HCT116 (cell line): Measurements from ENCODE around the gene KCNJ4. TPM values are rescaled to one million over a fixed set of nuclear protein-coding genes. Genes with fewer than 3 reads are reported as not detected.

Source experiments
- ATAC-seq: fragments of 200-7000 bp; cut with Tn5 transposase; 2 replicates; pipeline ENCODE4 v1.9.1; 2020; ENCODE audit warnings: mild to moderate bottlenecking, moderate library complexity
- BruUV-seq: library from RNA; stranded (reverse); fragments of 400-500 nt; replicated peaks from 2 replicates; lab custom pipeline; 2021; lab: Mats Ljungman, UMichigan
- CTCF ChIA-PET: fragments of 300-600 bp; sonication (Branson Sonifier 250); formaldehyde crosslinking; loops from one replicate; lab custom pipeline; 2021; ENCODE audit warnings: antibody characterized with exemption; lab: Charles Lee
- POLR2A ChIA-PET: fragments of 300-600, 350-600 bp; sonication (Branson Sonifier 250); formaldehyde crosslinking; loops from one replicate; lab custom pipeline; 2021; ENCODE audit warnings: antibody characterized with exemption; lab: Charles Lee
- RAD21 ChIA-PET, 2 experiments: fragments of 300-600 bp; sonication (Branson Sonifier 250); formaldehyde crosslinking; loops; one replicate each; lab custom pipeline; 2023; ENCODE audit warnings: low total read pairs in 2 of 2; ENCODE audit not compliant: uncharacterized antibody in 2 of 2, unreplicated experiment in 2 of 2, low non-redundant PET in 1 of 2; lab: Charles Lee
- DNase-seq: peaks from one replicate; pipeline ENCODE4 v3.0.0-alpha.2; 2010; ENCODE audit warnings: low read depth, low spot score
- H2AFZ ChIP-seq: fragments of 200-600 bp; shearing (Covaris generic), sonication (generic); 2 replicates; pipeline ENCODE4 v1.6.1; 2017; ENCODE audit warnings: low read depth, mixed run types, mixed read lengths, antibody characterized with exemption, low read length; ENCODE audit not compliant: poor library complexity, severe bottlenecking
- H3K27ac ChIP-seq: 2 replicates; pipeline ENCODE4 v1.5.1; 2012; ENCODE audit warnings: low read depth, low read length
- H3K27me3 ChIP-seq: fragments of 200-600 bp; sonication (generic); 2 replicates; pipeline ENCODE4 v1.6.1; 2016; ENCODE audit warnings: mixed run types, low read length, mixed read lengths; ENCODE audit not compliant: insufficient read depth
- H3K36me3 ChIP-seq, 2 experiments: fragments of 200-500 bp in 1 of 2; fragments of 200-600 bp in 1 of 2; sonication (Bioruptor generic) in 1 of 2; sonication (generic) in 1 of 2; 2 replicates each; pipeline versions ENCODE4 v1.5.1 to v1.6.1; 2014 to 2016; ENCODE audit warnings: low read length in 2 of 2, inconsistent platforms in 1 of 2, mixed read lengths in 1 of 2, mixed run types in 1 of 2; ENCODE audit not compliant: insufficient read depth in 2 of 2, control insufficient read depth in 1 of 2
- H3K4me1 ChIP-seq, 2 experiments: fragments of 200-600 bp in 1 of 2; sonication (generic) in 1 of 2; 2 replicates each; pipeline versions ENCODE4 v1.5.1 to v1.6.1; 2012 to 2017; ENCODE audit warnings: low read length in 2 of 2, inconsistent platforms in 1 of 2, mild to moderate bottlenecking in 1 of 2, mixed read lengths in 1 of 2, mixed run types in 1 of 2, moderate library complexity in 1 of 2; ENCODE audit not compliant: insufficient read depth in 2 of 2, control insufficient read depth in 1 of 2
- H3K4me2 ChIP-seq: fragments of 200-600 bp; sonication (generic); 2 replicates; pipeline ENCODE4 v1.6.1; 2017; ENCODE audit warnings: mixed run types, low read length, mixed read lengths
- H3K4me3 ChIP-seq, 2 experiments: fragments of 200-600 bp in 1 of 2; sonication (generic) in 1 of 2; replicated peaks in 1 of 2; 2 replicates each; pipeline ENCODE4 v1.5.1; 2011 to 2016; ENCODE audit warnings: low read length in 2 of 2, control low read depth in 1 of 2, low read depth in 1 of 2, mild to moderate bottlenecking in 1 of 2, mixed read lengths in 1 of 2, mixed run types in 1 of 2
- H3K79me2 ChIP-seq: fragments of 200-600 bp; sonication (generic); 2 replicates; pipeline ENCODE4 v1.6.1; 2017; ENCODE audit warnings: mild to moderate bottlenecking, mixed run types, low read length, moderate library complexity, mixed read lengths; ENCODE audit not compliant: insufficient read depth
- H3K9ac ChIP-seq: fragments of 200-600 bp; sonication (generic); 2 replicates; pipeline ENCODE4 v1.6.1; 2016; ENCODE audit warnings: low read length, mixed read lengths
- H3K9me2 ChIP-seq: fragments of 200-600 bp; sonication (generic), shearing (Covaris generic); 2 replicates; pipeline ENCODE4 v1.6.1; 2017; ENCODE audit warnings: mixed run types, mild to moderate bottlenecking, moderate library complexity; ENCODE audit not compliant: insufficient read depth
- H3K9me3 ChIP-seq, 2 experiments: fragments of 200-500 bp in 1 of 2; fragments of 200-600 bp in 1 of 2; sonication (Bioruptor generic) in 1 of 2; sonication (generic) in 1 of 2; 2 replicates each; pipeline ENCODE4 v1.6.1; 2014 to 2017; ENCODE audit warnings: low read length in 2 of 2, mixed read lengths in 2 of 2, inconsistent platforms in 1 of 2, low read depth in 1 of 2, mild to moderate bottlenecking in 1 of 2, mixed run types in 1 of 2, moderate library complexity in 1 of 2; ENCODE audit not compliant: control insufficient read depth in 1 of 2, insufficient read depth in 1 of 2
- H4K20me1 ChIP-seq: fragments of 200-600 bp; sonication (generic), shearing (Covaris generic); 2 replicates; pipeline ENCODE4 v1.6.1; 2017; ENCODE audit warnings: mixed run types, mild to moderate bottlenecking, moderate library complexity; ENCODE audit not compliant: insufficient read depth
- CBX3 ChIP-seq: IDR thresholded peaks from 2 replicates; pipeline ENCODE4 v1.6.1; 2012; ENCODE audit warnings: low read depth
- EGR1 ChIP-seq: IDR thresholded peaks from 2 replicates; pipeline ENCODE4 v1.6.1; 2012; ENCODE audit warnings: low read depth
- ELF1 ChIP-seq: IDR thresholded peaks from 2 replicates; pipeline ENCODE4 v1.6.1; 2012; ENCODE audit warnings: low read depth, borderline replicate concordance
- EZH2phosphoT487 ChIP-seq: fragments of 200-600 bp; IDR thresholded peaks from 2 replicates; pipeline ENCODE4 v1.6.1; 2018; ENCODE audit warnings: antibody characterized with exemption, borderline replicate concordance
- FOSL1 ChIP-seq: IDR thresholded peaks from 2 replicates; pipeline ENCODE4 v1.6.1; 2012; ENCODE audit warnings: low read depth
- JUND ChIP-seq: IDR thresholded peaks from 2 replicates; pipeline ENCODE4 v1.6.1; 2012
- POLR2A ChIP-seq: IDR thresholded peaks from 2 replicates; pipeline ENCODE4 v1.7.0; 2011; ENCODE audit warnings: borderline replicate concordance; ENCODE audit not compliant: insufficient read depth, insufficient read length; ENCODE audit errors: extremely low read depth
- POLR2AphosphoS5 ChIP-seq: IDR thresholded peaks from 2 replicates; pipeline ENCODE4 v1.6.1; 2011; ENCODE audit warnings: mild to moderate bottlenecking, low read depth, low read length, moderate library complexity
- RAD21 ChIP-seq: IDR thresholded peaks from 2 replicates; pipeline ENCODE4 v1.6.1; 2012; ENCODE audit warnings: low read depth, mild to moderate bottlenecking
- SIN3A ChIP-seq: IDR thresholded peaks from 2 replicates; pipeline ENCODE4 v1.6.1; 2012; ENCODE audit warnings: low read depth
- SP1 ChIP-seq: IDR thresholded peaks from 2 replicates; pipeline ENCODE4 v1.6.1; 2012; ENCODE audit warnings: low read depth
- SRF ChIP-seq: IDR thresholded peaks from 2 replicates; pipeline ENCODE4 v1.6.1; 2012; ENCODE audit warnings: low read depth
- YY1 ChIP-seq: IDR thresholded peaks from 2 replicates; pipeline ENCODE4 v1.6.1; 2011; ENCODE audit warnings: low read length, low read depth, moderate library complexity, mild to moderate bottlenecking; ENCODE audit not compliant: insufficient replicate concordance; ENCODE audit errors: extremely low read depth
- ZFX ChIP-seq: fragments of 450-650 bp; IDR thresholded peaks from 2 replicates; pipeline ENCODE4 v1.6.1; 2017
- ZNF274 ChIP-seq: fragments of 200-500 bp; sonication (Bioruptor generic); IDR thresholded peaks from 2 replicates; pipeline ENCODE4 v1.6.1; 2014; ENCODE audit warnings: mild to moderate bottlenecking, low read depth, low read length, inconsistent platforms
- intact Hi-C: fragments of 100-400 bp; cut with micrococcal nuclease; formaldehyde crosslinking; loops from 2 replicates; pipeline ENCODE4 v1.10.0; 2022
- total RNA-seq: library from RNA; stranded (reverse); gene quantifications from one replicate; pipeline ENCODE4 v1.2.1, GENCODE V29; 2021; ENCODE audit not compliant: unreplicated experiment
- TF ChIP-seq, protein P1 (sequence below): IDR thresholded peaks from 2 replicates; pipeline ENCODE4 v1.6.1; 2012
- TF ChIP-seq, protein P2 (sequence below): IDR thresholded peaks from 2 replicates; pipeline ENCODE4 v1.6.1; 2012; ENCODE audit warnings: low read depth

KCNJ4 gene
- total RNA-seq, 1 experiment from 2014 or later, result not detected

DNA sequence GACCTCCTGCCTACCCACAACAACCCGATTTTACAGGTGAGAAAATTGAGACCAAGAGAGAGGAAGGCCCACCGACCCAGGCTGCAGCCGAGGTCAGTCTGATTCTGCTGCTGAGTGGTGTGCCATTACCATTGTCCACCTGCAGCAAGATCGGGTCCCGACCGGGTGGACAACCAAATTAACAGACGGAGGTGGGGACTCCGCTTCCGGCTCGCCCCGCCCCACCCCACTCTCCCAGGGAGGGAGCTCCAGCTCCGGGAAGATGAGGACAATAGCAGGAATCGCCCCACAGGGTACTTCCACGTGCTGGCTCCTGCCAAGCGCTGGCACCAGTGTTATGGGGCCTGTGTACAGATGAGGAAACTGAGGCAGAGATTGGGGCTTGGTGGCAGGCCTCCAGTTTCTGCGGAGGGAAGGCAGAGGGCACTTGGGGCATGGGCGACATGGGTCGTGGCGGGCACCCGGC is 12.5 kb upstream of the KCNJ4 start:
- no TSS peak for BruUV-seq
- no peak overlapping the region for H2AFZ ChIP-seq
- no peaks in the 10 kb centered on the region for H3K36me3 ChIP-seq
- peaks cover 6 to 29% of the 10 kb centered on the region in 2 experiments for H3K4me1 ChIP-seq
- no peaks in the 10 kb centered on the region for H3K27me3 ChIP-seq
- no peaks in the 10 kb centered on the region for H4K20me1 ChIP-seq
- H3K27ac ChIP-seq, result peak overlapping the region; percentile 81; the same call in 1 of the 2 replicates
- no peaks in the 10 kb centered on the region for H3K9me3 ChIP-seq
- peak overlapping the region; percentile 100 for H3K4me2 ChIP-seq
- RAD21 ChIA-PET, result no interaction called here
- no peaks in the 10 kb centered on the region for H3K79me2 ChIP-seq
- TF ChIP-seq POLR2AphosphoS5 (no peak), CBX3 (no peak), ZNF274 (no peak)
- peak overlapping the region; percentile 43 to 92 for H3K4me3 ChIP-seq
- DNase-seq, result no peak
- ATAC-seq, result peak; percentile 33
- POLR2A ChIA-PET, result no interaction called here
- H3K9me2 ChIP-seq, result no peaks in the 10 kb centered on the region
- intact Hi-C loops, result no loop called here
- peak overlapping the region; percentile 92 for H3K9ac ChIP-seq
- CTCF ChIA-PET, result no interaction called here

DNA sequence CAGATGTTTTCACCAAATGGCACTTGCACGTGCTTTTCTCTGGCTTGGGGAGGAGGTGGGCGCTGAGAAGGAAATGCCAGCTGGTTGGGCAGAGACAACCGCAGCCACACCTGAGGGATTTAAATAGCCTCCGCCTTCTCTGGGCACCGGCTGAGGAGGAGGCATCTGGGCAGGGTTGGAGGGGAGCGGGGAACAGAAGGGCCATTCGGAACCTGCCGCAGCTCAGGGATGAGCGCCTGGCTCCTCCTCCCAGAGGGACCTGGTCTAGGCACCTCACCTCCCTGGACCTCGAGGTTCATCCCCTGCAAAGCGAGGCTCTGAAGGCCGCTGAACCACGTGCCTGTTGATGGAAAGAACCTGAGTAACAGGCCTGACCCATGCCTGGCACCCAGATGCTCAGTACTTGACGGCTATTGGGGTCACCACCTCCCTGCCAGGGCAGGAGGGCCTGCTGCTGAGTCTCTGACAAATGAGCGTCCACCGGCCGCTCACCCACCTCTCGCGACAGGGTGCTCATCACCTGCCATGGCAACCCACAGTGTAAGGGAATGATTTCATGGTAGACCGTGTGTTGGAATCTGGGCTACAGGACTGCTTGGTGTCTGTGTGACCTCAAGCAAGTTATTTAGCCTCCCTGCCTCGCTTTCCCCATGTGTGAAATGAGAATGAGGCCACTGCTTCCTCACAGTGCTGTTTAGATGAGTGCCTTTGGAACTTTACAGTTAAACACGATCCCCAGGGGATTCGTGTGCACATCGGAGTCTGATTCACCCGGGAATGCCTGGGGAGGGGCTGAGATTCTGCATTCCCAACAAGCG is 10.9 kb upstream of the KCNJ4 start:
- Histone ChIP-seq H2AFZ (no peak overlapping the region), H3K36me3 (no peaks in the 10 kb centered on the region), H3K79me2 (no peaks in the 10 kb centered on the region), H4K20me1 (no peaks in the 10 kb centered on the region), H3K27ac (no peak overlapping the region), H3K9me3 (no peaks in the 10 kb centered on the region), H3K27me3 (no peaks in the 10 kb centered on the region), H3K4me2 (no peak overlapping the region), H3K4me1 (peaks cover 17 to 44% of the 10 kb centered on the region in 2 experiments), H3K9ac (no peak overlapping the region), H3K9me2 (no peaks in the 10 kb centered on the region), H3K4me3 (no peak overlapping the region)
- intact Hi-C loops, result no loop called here
- ChIA-PET CTCF (no interaction called here), POLR2A (no interaction called here), RAD21 (no interaction called here)
- DNase-seq (no peak), ATAC-seq (no peak)
- no TSS peak for BruUV-seq
- TF ChIP-seq, protein P1, sequence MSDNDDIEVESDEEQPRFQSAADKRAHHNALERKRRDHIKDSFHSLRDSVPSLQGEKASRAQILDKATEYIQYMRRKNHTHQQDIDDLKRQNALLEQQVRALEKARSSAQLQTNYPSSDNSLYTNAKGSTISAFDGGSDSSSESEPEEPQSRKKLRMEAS, result no peak
- TF ChIP-seq JUND (no peak), SRF (no peak), YY1 (no peak), SIN3A (no peak), EGR1 (no peak), ZNF274 (no peak), POLR2A (no peak), EZH2phosphoT487 (no peak), FOSL1 (no peak), RAD21 (no peak), ZFX (no peak), SP1 (no peak), ELF1 (no peak)
- TF ChIP-seq, protein P2, sequence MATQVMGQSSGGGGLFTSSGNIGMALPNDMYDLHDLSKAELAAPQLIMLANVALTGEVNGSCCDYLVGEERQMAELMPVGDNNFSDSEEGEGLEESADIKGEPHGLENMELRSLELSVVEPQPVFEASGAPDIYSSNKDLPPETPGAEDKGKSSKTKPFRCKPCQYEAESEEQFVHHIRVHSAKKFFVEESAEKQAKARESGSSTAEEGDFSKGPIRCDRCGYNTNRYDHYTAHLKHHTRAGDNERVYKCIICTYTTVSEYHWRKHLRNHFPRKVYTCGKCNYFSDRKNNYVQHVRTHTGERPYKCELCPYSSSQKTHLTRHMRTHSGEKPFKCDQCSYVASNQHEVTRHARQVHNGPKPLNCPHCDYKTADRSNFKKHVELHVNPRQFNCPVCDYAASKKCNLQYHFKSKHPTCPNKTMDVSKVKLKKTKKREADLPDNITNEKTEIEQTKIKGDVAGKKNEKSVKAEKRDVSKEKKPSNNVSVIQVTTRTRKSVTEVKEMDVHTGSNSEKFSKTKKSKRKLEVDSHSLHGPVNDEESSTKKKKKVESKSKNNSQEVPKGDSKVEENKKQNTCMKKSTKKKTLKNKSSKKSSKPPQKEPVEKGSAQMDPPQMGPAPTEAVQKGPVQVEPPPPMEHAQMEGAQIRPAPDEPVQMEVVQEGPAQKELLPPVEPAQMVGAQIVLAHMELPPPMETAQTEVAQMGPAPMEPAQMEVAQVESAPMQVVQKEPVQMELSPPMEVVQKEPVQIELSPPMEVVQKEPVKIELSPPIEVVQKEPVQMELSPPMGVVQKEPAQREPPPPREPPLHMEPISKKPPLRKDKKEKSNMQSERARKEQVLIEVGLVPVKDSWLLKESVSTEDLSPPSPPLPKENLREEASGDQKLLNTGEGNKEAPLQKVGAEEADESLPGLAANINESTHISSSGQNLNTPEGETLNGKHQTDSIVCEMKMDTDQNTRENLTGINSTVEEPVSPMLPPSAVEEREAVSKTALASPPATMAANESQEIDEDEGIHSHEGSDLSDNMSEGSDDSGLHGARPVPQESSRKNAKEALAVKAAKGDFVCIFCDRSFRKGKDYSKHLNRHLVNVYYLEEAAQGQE, result no peak
